Measurements from ENCODE around the gene SUPT4H1. TPM values are rescaled to one million over a fixed set of nuclear protein-coding genes. Genes with fewer than 3 reads are reported as not detected.

Gene SUPT4H1
- total and polyA plus RNA-seq, 9 of the 15 experiments (the other 6 are each of a cell fraction or from before 2014, with no cell fraction given) = 62.1 to 320 (median 117) TPM

GRCh38 chr17:58312829-58313228 is 39.2 kb downstream of the SUPT4H1 start (continued):
- TF ChIP-seq, protein P1, sequence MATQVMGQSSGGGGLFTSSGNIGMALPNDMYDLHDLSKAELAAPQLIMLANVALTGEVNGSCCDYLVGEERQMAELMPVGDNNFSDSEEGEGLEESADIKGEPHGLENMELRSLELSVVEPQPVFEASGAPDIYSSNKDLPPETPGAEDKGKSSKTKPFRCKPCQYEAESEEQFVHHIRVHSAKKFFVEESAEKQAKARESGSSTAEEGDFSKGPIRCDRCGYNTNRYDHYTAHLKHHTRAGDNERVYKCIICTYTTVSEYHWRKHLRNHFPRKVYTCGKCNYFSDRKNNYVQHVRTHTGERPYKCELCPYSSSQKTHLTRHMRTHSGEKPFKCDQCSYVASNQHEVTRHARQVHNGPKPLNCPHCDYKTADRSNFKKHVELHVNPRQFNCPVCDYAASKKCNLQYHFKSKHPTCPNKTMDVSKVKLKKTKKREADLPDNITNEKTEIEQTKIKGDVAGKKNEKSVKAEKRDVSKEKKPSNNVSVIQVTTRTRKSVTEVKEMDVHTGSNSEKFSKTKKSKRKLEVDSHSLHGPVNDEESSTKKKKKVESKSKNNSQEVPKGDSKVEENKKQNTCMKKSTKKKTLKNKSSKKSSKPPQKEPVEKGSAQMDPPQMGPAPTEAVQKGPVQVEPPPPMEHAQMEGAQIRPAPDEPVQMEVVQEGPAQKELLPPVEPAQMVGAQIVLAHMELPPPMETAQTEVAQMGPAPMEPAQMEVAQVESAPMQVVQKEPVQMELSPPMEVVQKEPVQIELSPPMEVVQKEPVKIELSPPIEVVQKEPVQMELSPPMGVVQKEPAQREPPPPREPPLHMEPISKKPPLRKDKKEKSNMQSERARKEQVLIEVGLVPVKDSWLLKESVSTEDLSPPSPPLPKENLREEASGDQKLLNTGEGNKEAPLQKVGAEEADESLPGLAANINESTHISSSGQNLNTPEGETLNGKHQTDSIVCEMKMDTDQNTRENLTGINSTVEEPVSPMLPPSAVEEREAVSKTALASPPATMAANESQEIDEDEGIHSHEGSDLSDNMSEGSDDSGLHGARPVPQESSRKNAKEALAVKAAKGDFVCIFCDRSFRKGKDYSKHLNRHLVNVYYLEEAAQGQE (IDR thresholded peaks at IDR 0.05; ENCODE audit: borderline replicate concordance) = peak; percentile 50; the same call in 1 of the 2 replicates
- TF ChIP-seq, protein P1 (CRISPR knock-in tag; IDR thresholded peaks at IDR 0.05; ENCODE audit: low read depth) = no peak
- no peak for TF ChIP-seq IRF9 (tag; IDR thresholded peaks at IDR 0.05)
- TF ChIP-seq, protein P2, sequence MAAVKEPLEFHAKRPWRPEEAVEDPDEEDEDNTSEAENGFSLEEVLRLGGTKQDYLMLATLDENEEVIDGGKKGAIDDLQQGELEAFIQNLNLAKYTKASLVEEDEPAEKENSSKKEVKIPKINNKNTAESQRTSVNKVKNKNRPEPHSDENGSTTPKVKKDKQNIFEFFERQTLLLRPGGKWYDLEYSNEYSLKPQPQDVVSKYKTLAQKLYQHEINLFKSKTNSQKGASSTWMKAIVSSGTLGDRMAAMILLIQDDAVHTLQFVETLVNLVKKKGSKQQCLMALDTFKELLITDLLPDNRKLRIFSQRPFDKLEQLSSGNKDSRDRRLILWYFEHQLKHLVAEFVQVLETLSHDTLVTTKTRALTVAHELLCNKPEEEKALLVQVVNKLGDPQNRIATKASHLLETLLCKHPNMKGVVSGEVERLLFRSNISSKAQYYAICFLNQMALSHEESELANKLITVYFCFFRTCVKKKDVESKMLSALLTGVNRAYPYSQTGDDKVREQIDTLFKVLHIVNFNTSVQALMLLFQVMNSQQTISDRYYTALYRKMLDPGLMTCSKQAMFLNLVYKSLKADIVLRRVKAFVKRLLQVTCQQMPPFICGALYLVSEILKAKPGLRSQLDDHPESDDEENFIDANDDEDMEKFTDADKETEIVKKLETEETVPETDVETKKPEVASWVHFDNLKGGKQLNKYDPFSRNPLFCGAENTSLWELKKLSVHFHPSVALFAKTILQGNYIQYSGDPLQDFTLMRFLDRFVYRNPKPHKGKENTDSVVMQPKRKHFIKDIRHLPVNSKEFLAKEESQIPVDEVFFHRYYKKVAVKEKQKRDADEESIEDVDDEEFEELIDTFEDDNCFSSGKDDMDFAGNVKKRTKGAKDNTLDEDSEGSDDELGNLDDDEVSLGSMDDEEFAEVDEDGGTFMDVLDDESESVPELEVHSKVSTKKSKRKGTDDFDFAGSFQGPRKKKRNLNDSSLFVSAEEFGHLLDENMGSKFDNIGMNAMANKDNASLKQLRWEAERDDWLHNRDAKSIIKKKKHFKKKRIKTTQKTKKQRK (IDR thresholded peaks at IDR 0.05; ENCODE audit: borderline replicate concordance, low read depth, low read length) = no peak
